GM18517 (cell line): ENCODE results near the gene SPRR2A.
"Not testable (repeated sequence)": the region's sequence is repeated elsewhere in the genome, so short reads cannot be mapped to it uniquely, and the experiment has no call there.

ENCODE experiments used
- ATAC-seq: cut with Tn5 transposase; IDR thresholded peaks from one replicate; pipeline ENCODE4 v1.9.1; 2021; ENCODE audit warnings: mild to moderate bottlenecking, moderate library complexity; ENCODE audit not compliant: unreplicated experiment

SPRR2A gene

GRCh38 chr1:153057375-153057774 lies at the start of gene SPRR2A:
TSS of gene SPRR2A (minus strand) at chr1:153057512. CDS start at chr1:153056735, 777 bp downstream.
- ATAC-seq: no peak

- no peak for ATAC-seq
Measured at GRCh38 chr1:153100245-153100644, 42.9 kb upstream of the SPRR2A start.

GRCh38 chr1:153099461-153100045 lies 42.2 kb upstream of the SPRR2A start:
- ATAC-seq: no peak

- ATAC-seq: no peak
Measured at GRCh38 chr1:153095764-153096163, 38.5 kb upstream of the SPRR2A start.

- ATAC-seq: no peak
Measured at GRCh38 chr1:153094426-153094825, 37.1 kb upstream of the SPRR2A start, which contains the start of gene SPRR2E. TSS of gene SPRR2E (minus strand) at chr1:153094526. CDS start at chr1:153093751, 775 bp downstream.

GRCh38 chr1:153087652-153088051 lies 30.3 kb upstream of the SPRR2A start:
- ATAC-seq: no peak

GRCh38 chr1:153081736-153082135 lies 24.4 kb upstream of the SPRR2A start:
- ATAC-seq: no peak

- ATAC-seq: no peak
Measured at GRCh38 chr1:153072806-153073726, 15.8 kb upstream of the SPRR2A start.

- no peak for ATAC-seq
Measured at GRCh38 chr1:153071511-153071910, 14.2 kb upstream of the SPRR2A start, which contains the start of gene SPRR2B. TSS of gene SPRR2B (minus strand) at chr1:153071611. CDS start at chr1:153070839, 772 bp downstream.

- no peak for ATAC-seq
Measured at GRCh38 chr1:153070243-153070642, 12.9 kb upstream of the SPRR2A start.

GRCh38 chr1:153058826-153059784 lies 1.8 kb upstream of the SPRR2A start:
- no peak for ATAC-seq

- ATAC-seq: no peak
Measured at GRCh38 chr1:153058154-153058553, 842 bp upstream of the SPRR2A start.

GRCh38 chr1:153056111-153056510 lies 1.2 kb downstream of the SPRR2A start:
- ATAC-seq: not testable (repeated sequence)

GRCh38 chr1:153049211-153049610 lies 8.1 kb downstream of the SPRR2A start:
- ATAC-seq: no peak

GRCh38 chr1:153040950-153041631 lies 16.2 kb downstream of the SPRR2A start, which contains the start of gene SPRR2D:
TSS of gene SPRR2D (minus strand) at chr1:153041120. CDS start at chr1:153040346, 774 bp downstream.
- ATAC-seq: no peak

- no peak for ATAC-seq
Measured at GRCh38 chr1:153035211-153035610, 22.1 kb downstream of the SPRR2A start.

GRCh38 chr1:153032677-153033308 lies 24.5 kb downstream of the SPRR2A start:
- ATAC-seq: no peak

GRCh38 chr1:153032073-153032472 lies 25.2 kb downstream of the SPRR2A start:
- ATAC-seq: no peak

- ATAC-seq: no peak
Measured at GRCh38 chr1:153030895-153031294, 26.4 kb downstream of the SPRR2A start, which contains the start of gene SPRR1B. TSS of gene SPRR1B (plus strand) at chr1:153031203. CDS start at chr1:153032346, 1,143 bp downstream.
